HK-2 (cell line): ENCODE data around the gene SPOCK1.
A peak's percentile ranks its signal among the peaks of the same experiment; 100 is the strongest.
"Not testable (repeated sequence)": the region's sequence is repeated elsewhere in the genome, so short reads cannot be mapped to it uniquely, and the experiment has no call there.

Experiments
- DNase-seq: peaks from one replicate; pipeline ENCODE4 v3.0.0-alpha.2; 2018; ENCODE audit not compliant: unreplicated experiment

SPOCK1 gene

DNA sequence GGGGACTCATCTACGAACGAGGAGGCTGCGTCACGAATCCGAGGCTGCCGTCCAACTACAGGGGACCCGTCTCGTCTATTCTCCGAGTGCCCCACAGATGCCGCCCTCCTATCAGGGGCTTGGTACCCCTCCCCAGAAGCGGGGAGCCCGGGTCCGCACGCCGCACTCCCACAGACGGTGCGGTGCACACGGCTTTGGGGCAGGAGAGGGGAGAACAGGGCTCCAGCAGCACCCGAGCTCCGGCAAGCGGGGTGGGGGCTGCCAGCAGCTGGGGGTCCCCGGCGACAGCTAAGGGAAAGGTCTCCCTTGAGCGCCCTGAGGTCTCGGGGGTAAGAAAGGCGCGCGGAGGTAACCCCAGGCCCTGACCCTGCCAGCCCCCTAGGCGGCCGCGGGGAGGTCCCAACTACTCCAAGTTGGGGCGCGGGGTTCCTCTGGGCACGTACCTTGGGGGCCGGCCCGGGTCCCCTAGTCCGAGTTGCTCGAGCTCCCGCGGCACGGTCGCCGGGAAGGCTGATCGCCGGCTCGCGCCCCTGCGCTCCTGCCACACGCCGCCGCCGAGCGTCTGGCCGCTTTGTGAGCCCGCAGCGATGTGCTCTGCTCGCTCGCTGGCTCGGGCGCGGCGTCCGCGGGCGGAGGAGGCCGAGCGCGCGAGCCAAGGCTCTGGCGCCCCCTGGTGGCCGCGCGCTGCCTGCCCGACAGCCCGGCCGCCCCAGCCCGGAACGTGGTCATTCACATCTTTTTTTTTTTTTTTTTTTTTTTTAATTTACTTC is at the start of gene SPOCK1:
SPOCK1 (minus strand) TSS at position 591 of the 770 bp plus-strand sequence.
- DNase-seq: peak; percentile 71

- no peak for DNase-seq
These were observed 46.8 kb upstream of the SPOCK1 start for GRCh38 chr5:137545956-137546355.

DNA sequence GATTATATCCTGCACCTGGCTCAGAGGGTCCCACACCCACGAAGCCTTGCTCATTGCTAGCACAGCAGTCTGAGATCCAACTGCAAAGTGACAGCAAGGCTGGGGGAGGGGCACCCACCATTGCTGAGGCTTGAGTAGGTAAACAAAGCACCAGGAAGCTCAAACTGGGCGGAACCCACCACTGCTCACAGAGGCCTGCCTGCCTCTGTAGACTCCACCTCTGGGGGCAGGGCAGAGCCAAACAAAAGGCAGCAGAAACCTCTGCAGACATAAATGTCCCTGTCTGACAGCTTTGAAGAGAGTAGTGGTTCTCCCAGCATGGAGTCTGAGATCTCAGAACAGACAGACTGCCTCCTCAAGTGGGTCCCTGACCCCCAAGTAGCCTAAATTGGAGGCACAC is 36.3 kb upstream of the SPOCK1 start:
- DNase-seq: not testable (repeated sequence)

- DNase-seq: no peak
These were observed 34.8 kb upstream of the SPOCK1 start for GRCh38 chr5:137533963-137534362.

- DNase-seq: no peak
These were observed 32.1 kb upstream of the SPOCK1 start for GRCh38 chr5:137531266-137531665.

DNA sequence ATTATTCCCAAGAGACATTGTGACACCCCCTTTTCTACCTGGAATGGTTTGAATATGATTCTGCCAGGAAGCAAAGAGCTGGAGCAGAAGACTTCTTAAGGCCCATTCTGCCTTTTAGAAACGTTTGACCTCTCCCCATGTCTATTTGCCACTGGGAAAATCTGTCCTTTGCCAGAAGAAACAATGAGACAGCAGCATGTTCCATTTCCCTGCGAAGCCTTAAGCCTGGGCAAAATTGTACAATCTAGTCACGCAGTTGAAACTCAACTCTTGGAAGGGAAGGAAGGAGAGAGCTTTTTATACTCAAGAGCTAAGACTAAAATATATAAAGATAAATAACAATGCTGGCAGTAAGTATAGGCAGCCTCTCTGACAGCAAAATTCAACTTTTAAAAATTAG is 22.1 kb upstream of the SPOCK1 start:
- DNase-seq: no peak

DNA sequence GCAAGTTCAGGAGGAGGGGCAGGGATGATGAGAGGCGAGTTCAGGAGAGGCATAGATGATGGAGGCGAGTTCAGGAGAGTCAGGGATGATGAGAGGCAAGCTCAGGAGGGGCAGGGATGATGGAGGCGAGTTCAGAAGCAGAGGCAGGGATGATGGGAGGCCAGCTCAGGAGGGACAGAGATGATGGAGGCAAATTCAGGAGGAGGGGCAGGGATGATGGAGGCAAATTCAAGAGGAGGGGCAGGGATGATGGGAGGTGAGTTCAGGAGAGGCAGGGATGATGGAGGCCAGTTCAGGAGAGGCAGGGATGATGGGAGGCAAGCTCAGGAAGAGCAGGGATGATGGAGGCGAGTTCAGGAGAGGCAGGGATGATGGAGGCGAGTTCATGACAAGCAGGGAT is 17.8 kb upstream of the SPOCK1 start:
- no peak for DNase-seq

DNA sequence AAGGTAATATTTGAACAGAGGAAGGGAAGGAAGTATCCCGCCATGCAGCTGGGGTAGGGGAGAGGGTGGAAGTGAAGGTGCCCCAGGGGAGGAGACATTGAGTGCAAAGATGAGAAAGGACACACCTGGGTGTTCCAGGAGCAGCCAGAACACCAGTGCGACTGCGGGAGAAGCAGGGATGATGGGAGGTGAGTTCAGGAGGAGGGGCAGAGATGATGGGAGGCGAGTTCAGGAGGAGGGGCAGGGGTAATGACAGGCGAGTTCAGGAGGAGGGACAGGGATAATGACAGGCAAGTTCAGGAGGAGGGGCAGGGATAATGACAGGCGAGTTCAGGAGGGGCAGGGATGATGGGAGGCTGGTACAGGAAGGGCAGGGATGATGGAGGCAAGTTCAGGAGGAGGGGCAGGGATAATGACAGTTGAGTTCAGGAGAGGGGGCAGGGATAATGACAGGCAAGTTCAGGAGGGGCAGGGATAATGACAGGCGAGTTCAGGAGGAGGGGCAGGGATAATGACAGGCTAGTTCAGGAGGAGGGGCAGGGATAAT is 17.2 kb upstream of the SPOCK1 start:
- DNase-seq: no peak

GRCh38 chr5:137515238-137515637 is 16.1 kb upstream of the SPOCK1 start:
- DNase-seq: no peak

DNA sequence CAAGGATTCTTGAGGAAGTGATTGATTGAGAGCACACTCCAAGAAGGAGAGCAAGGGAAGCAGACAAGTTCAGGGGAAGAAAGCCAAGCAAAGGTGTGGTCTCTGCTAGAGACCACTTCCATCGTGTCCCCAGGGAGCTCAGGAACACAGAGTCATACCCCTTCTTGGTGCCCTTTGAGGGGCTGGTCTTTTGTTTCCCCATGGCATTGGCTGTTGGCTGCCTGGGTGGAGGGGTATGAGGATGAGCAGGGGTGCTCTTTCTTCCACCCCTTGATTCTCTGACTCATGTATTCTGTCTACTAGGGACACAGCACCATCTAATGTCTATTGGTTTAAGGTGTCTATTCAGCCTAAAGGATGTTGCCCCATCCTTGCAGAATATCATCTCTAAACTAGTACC is 11.5 kb upstream of the SPOCK1 start:
- DNase-seq: no peak

GRCh38 chr5:137507150-137507549 is 8.0 kb upstream of the SPOCK1 start:
- DNase-seq: no peak

DNA sequence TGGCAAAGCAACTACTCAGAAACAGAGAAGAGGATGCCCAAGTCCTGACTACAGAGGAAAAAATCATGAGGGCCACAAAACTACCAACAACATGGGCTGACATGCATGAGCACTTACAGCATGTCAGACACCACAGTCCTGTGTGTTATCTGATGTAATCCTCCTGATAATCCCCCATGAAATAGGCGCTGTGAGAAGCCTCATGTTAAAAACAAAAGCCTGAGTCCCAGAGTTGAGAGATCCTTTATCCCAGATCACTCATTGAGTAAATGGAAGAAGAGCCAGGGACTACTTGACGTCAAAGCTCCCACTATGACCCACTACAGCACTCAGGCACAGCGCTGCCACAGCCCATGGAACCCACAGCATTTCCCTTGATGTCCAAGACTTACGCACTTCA is 7.2 kb upstream of the SPOCK1 start:
- no peak for DNase-seq

DNA sequence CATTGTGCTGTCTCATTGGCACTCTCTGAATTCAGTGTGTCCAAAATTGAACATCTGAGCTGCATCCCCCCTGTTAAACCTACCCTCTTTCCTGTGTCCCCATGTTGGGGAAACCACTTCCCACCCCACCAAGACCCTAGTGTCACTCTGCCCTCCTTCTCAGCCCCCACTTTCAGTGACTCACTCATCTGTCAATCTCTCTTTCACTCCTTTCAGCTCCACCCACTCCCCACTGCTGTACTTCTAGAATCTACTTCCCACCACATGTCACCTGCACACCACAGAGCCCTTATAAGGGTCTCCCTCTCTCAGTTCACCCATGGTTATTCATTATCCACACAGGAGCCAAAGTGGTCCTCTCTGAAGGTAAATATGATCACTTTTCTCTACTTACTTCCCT is 5.8 kb upstream of the SPOCK1 start:
- DNase-seq: no peak

- DNase-seq: no peak
These were observed 4.3 kb upstream of the SPOCK1 start for GRCh38 chr5:137503456-137503855.

DNA sequence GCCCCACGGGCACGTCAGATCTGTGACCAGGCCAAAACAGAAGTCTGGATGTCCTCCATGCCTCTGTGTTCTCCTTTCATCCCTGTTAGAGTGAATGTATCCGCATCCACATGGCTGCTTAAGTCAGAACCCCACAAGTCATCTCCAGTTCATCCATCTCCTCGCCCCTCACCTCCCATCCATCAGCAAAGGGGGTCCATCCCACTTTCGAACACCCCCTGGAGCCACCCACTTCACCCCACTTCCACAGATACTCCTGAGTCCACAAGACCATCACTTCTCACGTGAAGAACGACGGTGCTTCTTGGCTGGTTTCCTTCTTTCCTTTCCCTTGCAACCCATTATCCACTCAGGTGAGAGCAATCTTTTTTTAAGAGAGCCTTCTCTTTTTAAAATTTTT is 3.5 kb upstream of the SPOCK1 start:
- no peak for DNase-seq

DNA sequence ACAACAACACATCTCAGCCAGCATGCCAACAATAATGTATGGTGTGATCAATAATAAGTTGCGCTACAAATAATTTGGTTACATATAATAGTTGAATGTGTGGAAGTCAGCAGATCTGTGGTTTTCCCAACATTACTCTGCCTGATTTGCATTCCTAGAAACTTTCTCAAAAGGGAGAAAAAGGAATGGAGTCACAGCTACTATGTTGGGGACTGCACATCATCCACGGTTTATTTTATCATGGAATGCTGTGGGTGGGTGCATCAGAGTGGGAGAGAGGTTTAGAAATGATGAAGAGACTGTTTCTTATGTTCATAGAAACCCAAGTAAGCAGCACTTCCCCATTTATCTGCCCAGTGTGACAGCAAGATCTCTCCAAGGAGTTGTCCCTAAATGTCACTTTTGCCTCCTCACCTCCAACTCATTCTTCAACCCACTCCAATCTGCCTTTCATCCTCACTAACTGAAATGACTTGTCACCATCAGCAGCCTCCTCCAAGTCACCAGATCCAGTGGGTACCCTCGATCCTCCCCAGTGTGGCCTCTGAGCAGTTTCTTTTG is 2.8 kb upstream of the SPOCK1 start:
- DNase-seq: no peak

- DNase-seq: no peak
These were observed 2.1 kb upstream of the SPOCK1 start for GRCh38 chr5:137501226-137501625.

DNA sequence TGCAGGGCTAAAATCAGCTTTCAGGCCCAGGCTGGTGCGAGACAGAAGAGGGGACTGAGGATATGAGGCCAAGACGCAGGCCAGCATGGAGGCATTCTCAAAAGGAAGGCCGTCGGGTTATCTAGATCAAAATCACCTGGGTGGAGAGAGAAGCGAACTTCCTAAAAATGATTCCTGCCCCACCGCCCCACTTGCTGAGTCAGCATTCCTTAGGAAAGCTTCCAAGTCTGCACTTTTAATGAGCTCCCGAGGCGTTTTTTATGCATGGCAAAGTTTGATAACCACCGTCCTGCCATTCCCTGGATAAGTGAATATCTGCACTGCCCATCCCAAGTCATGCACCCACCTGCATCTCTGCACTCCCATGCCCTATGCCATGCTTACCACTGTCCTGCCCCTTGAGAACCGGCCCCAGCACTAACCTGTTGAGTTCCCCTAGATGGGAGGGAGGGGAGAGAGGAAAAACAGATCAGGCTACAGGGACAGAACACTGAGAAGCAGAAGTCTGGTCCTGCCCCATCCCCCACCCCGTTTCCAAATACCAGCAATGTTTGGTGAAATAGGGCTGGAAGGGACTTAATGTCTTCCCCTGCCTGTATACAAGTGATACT is 1.6 kb upstream of the SPOCK1 start:
- no peak for DNase-seq

- DNase-seq: not testable (repeated sequence)
These were observed 351 bp upstream of the SPOCK1 start for GRCh38 chr5:137499506-137499847.

- DNase-seq: peak; percentile 45
These were observed 808 bp downstream of the SPOCK1 start for GRCh38 chr5:137498301-137498735.

GRCh38 chr5:137497396-137498290 is 1.5 kb downstream of the SPOCK1 start:
- DNase-seq: peak; percentile 12

DNA sequence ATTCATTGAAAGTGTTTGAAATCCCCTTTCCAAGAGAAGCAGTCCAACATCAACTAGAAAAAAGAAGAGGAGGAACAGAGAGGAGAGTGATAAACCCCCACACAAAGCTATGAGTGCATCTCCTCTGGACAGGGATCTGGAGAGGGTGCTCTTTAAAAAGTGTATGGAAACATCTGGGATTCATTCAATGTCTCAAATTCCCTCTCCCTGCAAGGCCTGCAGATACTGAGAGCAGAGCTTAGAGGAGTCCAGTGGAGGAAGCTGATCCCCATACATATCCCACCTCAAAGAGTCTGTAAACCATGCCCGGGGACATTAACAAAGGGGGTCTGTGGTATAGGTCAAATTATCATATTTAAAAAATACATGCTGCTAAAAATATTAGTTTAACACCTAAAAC is 2.2 kb downstream of the SPOCK1 start:
- DNase-seq: no peak
